HepG2 (cell line): ENCODE results near the gene BACH1. TPM values are rescaled to one million over a fixed set of nuclear protein-coding genes. Genes with fewer than 3 reads are reported as not detected.

Experiments
- ATAC-seq: fragments of 200-7000 bp; cut with Tn5 transposase; 3 replicates; pipeline ENCODE4 v1.9.1; 2020; ENCODE audit warnings: mild to moderate bottlenecking, moderate library complexity
- BruUV-seq: library from RNA; stranded (reverse); fragments of 400-500 nt; replicated peaks from 2 replicates; lab custom pipeline; 2021; lab: Mats Ljungman, UMichigan
- CTCF ChIA-PET: fragments of 300-600 bp; formaldehyde crosslinking; extraction: SDS; loops from one replicate; lab custom pipeline; 2021; ENCODE audit warnings: low total read pairs, inconsistent platforms, low intra/inter-chr PET ratio; lab: Yijun Ruan, JAX
- POLR2A ChIA-PET: fragments of 350-600 bp; sonication (Branson Sonifier 250); formaldehyde crosslinking; loops from one replicate; lab custom pipeline; 2020; ENCODE audit warnings: antibody characterized with exemption, inconsistent platforms; lab: Yijun Ruan, JAX
- DNase-seq: peaks from one replicate; pipeline ENCODE4 v3.0.0-alpha.2; 2015; ENCODE audit warnings: low spot score
- FAIRE-seq: peaks from 3 replicates; lab custom pipeline; 2011; peaks lifted over from hg19 to GRCh38; lab: Jason Lieb, UNC
- H2AFZ ChIP-seq: one replicate; pipeline ENCODE4 v1.6.1; 2011; ENCODE audit warnings: low read length, inconsistent platforms
- H3K27ac ChIP-seq: fragments of 300-600 bp; 3 replicates; pipeline ENCODE4 v1.8.0; 2011; ENCODE audit warnings: mixed run types, mild to moderate bottlenecking, mixed read lengths, low read length, inconsistent platforms; ENCODE audit not compliant: insufficient read depth; ENCODE audit errors: extremely low read length
- H3K27me3 ChIP-seq, 2 experiments: fragments of 200-600 bp in 1 of 2; 2 replicates in 1 of 2; 3 replicates in 1 of 2; pipeline versions ENCODE4 v1.6.0 to v1.8.0; 2011; ENCODE audit warnings: low read length in 2 of 2, mild to moderate bottlenecking in 2 of 2, moderate library complexity in 2 of 2, inconsistent platforms in 1 of 2; ENCODE audit not compliant: insufficient read depth in 2 of 2, control insufficient read depth in 1 of 2
- H3K36me3 ChIP-seq, 2 experiments: fragments of 200-600 bp in 1 of 2; replicated peaks in 1 of 2; 2 replicates in 1 of 2; 3 replicates in 1 of 2; pipeline versions ENCODE4 v1.5.1 to v1.8.0; 2011; ENCODE audit warnings: low read length in 2 of 2, inconsistent platforms in 1 of 2; ENCODE audit not compliant: insufficient read depth in 2 of 2, control insufficient read depth in 1 of 2
- H3K4me1 ChIP-seq: 2 replicates; pipeline ENCODE4 v1.5.1; 2012; ENCODE audit warnings: low read length, inconsistent platforms; ENCODE audit not compliant: insufficient read depth
- H3K4me2 ChIP-seq: 2 replicates; pipeline ENCODE4 v1.6.0; 2011; ENCODE audit warnings: low read depth, low read length, inconsistent platforms
- H3K4me3 ChIP-seq, 3 experiments: fragments of 200-600 bp in 1 of 3; sonication (generic), shearing (Covaris generic) in 1 of 3; replicated peaks in 1 of 3; 2 replicates each; pipeline ENCODE4 v1.5.1; 2011 to 2016; ENCODE audit warnings: low read length in 3 of 3, inconsistent platforms in 2 of 3, low read depth in 2 of 3, mild to moderate bottlenecking in 2 of 3, control low read depth in 1 of 3, mixed read lengths in 1 of 3; ENCODE audit not compliant: insufficient read depth in 1 of 3
- H3K79me2 ChIP-seq: one replicate; pipeline ENCODE4 v1.6.1; 2011; ENCODE audit warnings: low read length, inconsistent platforms; ENCODE audit not compliant: insufficient read depth
- H3K9ac ChIP-seq: 2 replicates; pipeline ENCODE4 v1.6.0; 2011; ENCODE audit warnings: mild to moderate bottlenecking, low read depth, low read length, inconsistent platforms; ENCODE audit not compliant: insufficient read depth
- H3K9me3 ChIP-seq: 2 replicates; pipeline ENCODE4 v1.5.1; 2012; ENCODE audit warnings: mild to moderate bottlenecking, low read length
- H4K20me1 ChIP-seq: 2 replicates; pipeline ENCODE4 v1.6.0; 2011; ENCODE audit warnings: inconsistent platforms, mild to moderate bottlenecking, low read length, moderate library complexity; ENCODE audit not compliant: insufficient read depth
- EED ChIP-seq: sonication (generic); formaldehyde crosslinking; IDR thresholded peaks from 2 replicates; pipeline ENCODE4 v1.5.0; 2020; ENCODE audit warnings: mild to moderate bottlenecking, missing genetic modification reagents
- EZH2 ChIP-seq: conservative IDR thresholded peaks from 2 replicates; pipeline ENCODE4 v1.6.1; 2012; ENCODE audit warnings: mild to moderate bottlenecking, low read depth, low read length, moderate library complexity
- GRHL1 ChIP-seq: sonication (generic); formaldehyde crosslinking; conservative IDR thresholded peaks from 2 replicates; pipeline ENCODE4 v1.8.0; 2022; ENCODE audit warnings: missing genetic modification reagents
- IKZF1 ChIP-seq: fragments of 450-650 bp; IDR thresholded peaks from 2 replicates; pipeline ENCODE4 v1.7.1; 2016
- KAT2B ChIP-seq: fragments of 150-350 bp; IDR thresholded peaks from 2 replicates; pipeline ENCODE4 v1.6.1; 2014; ENCODE audit warnings: low read depth, low read length, borderline replicate concordance
- MEF2D ChIP-seq: sonication (generic); formaldehyde crosslinking; IDR thresholded peaks from 2 replicates; pipeline ENCODE4 v1.5.1; 2020; ENCODE audit warnings: mild to moderate bottlenecking, missing genetic modification reagents
- MXD4 ChIP-seq: IDR thresholded peaks from 2 replicates; pipeline ENCODE4 v1.6.1; 2016; ENCODE audit warnings: mild to moderate bottlenecking, missing biosample characterization, missing genetic modification reagents
- MYC ChIP-seq: sonication (generic); formaldehyde crosslinking; IDR thresholded peaks from 2 replicates; pipeline ENCODE4 v1.9.0; 2021; ENCODE audit warnings: missing genetic modification reagents, borderline replicate concordance
- NFKBIZ ChIP-seq: IDR thresholded peaks from 2 replicates; pipeline ENCODE4 v1.6.1; 2018; ENCODE audit warnings: missing genetic modification reagents, missing compliant biosample characterization
- RARA ChIP-seq: IDR thresholded peaks from 2 replicates; pipeline ENCODE4 v1.6.1; 2016; ENCODE audit warnings: missing genetic modification reagents, missing compliant biosample characterization
- YY1 ChIP-seq: IDR thresholded peaks from 2 replicates; pipeline ENCODE4 v1.6.1; 2011; ENCODE audit warnings: low read length, low read depth, moderate library complexity, mild to moderate bottlenecking; ENCODE audit not compliant: insufficient read depth, insufficient replicate concordance
- WGBS: methylation state at CpG from one replicate; pipeline ENCODE4 v1.1.6; 2017; ENCODE audit warnings: low lambda C conversion rate; 5-methylcytosine and 5-hydroxymethylcytosine counted together
- in situ Hi-C: cut with HindIII; loops from 2 replicates; pipeline ENCODE4 v1.10.0; 2017; ENCODE audit warnings: low pct_unique_long_range_greater_than_20kb; ENCODE audit not compliant: extremely low pct_ligation_motif_present
- intact Hi-C: fragments of 100-400 bp; cut with micrococcal nuclease; formaldehyde crosslinking; loops from one replicate; pipeline ENCODE4 v1.10.0; 2022; ENCODE audit not compliant: unreplicated experiment
- polyA plus RNA-seq, 8 experiments: library from polyadenylated mRNA; depleted of rRNA in 3 of 8; stranded (reverse) in 7 of 8; unstranded in 1 of 8; fragments of >200 nt; fragmentation: Illumina TruSeq in 4 of 8; extraction: Trizol in 4 of 8; gene quantifications; 2 replicates each; pipeline versions ENCODE4 v1.2.1 to v1.2.3, GENCODE V29; 2011 to 2016; ENCODE audit warnings: low read depth in 4 of 8, missing spikeins in 1 of 8, mixed read lengths in 1 of 8; ENCODE audit not compliant: insufficient read depth in 1 of 8
- total RNA-seq, 5 experiments: library from RNA; depleted of rRNA; stranded (reverse); fragments of >200 nt; fragmentation: Illumina TruSeq; extraction: Trizol; gene quantifications; 2 replicates each; pipeline ENCODE4 v1.2.3, GENCODE V29; 2016; ENCODE audit warnings: low read depth in 1 of 5
- TF ChIP-seq, protein P1 (sequence below): IDR thresholded peaks from 2 replicates; pipeline ENCODE4 v1.6.1; 2016; ENCODE audit warnings: low read depth, control low read depth
- TF ChIP-seq, protein P2 (sequence below): sonication (generic); formaldehyde crosslinking; IDR thresholded peaks from 2 replicates; pipeline ENCODE4 v1.4.0; 2020; ENCODE audit warnings: missing genetic modification reagents; ENCODE audit errors: not compliant biosample characterization
- TF ChIP-seq, protein P3 (sequence below): sonication (generic); formaldehyde crosslinking; IDR thresholded peaks from 2 replicates; pipeline ENCODE4 v1.4.0; 2020; ENCODE audit warnings: missing genetic modification reagents, borderline replicate concordance

Gene BACH1
- total and polyA plus RNA-seq, 2 of the 13 experiments (the other 11 are each of a cell fraction or from before 2014, with no cell fraction given) = 16.5 to 51.7 TPM

GRCh38 chr21:29313662-29314408 is 15.1 kb downstream of the BACH1 start (continued):
- TF ChIP-seq, protein P1, sequence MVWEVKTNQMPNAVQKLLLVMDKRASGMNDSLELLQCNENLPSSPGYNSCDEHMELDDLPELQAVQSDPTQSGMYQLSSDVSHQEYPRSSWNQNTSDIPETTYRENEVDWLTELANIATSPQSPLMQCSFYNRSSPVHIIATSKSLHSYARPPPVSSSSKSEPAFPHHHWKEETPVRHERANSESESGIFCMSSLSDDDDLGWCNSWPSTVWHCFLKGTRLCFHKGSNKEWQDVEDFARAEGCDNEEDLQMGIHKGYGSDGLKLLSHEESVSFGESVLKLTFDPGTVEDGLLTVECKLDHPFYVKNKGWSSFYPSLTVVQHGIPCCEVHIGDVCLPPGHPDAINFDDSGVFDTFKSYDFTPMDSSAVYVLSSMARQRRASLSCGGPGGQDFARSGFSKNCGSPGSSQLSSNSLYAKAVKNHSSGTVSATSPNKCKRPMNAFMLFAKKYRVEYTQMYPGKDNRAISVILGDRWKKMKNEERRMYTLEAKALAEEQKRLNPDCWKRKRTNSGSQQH (CRISPR knock-in tag) = no peak

- Histone ChIP-seq H2AFZ (no peak overlapping the region), H3K9me3 (peaks cover 4% of the 10 kb centered on the region; the same call in 1 of the 2 replicates), H3K4me3 (no peak overlapping the region), H3K4me2 (no peak overlapping the region), H3K27ac (no peak overlapping the region), H4K20me1 (peaks cover 65% of the 10 kb centered on the region), H3K4me1 (peaks cover 40% of the 10 kb centered on the region), H3K9ac (no peak overlapping the region), H3K27me3 (no peaks in the 10 kb centered on the region), H3K79me2 (peaks cover 99% of the 10 kb centered on the region), H3K36me3 (peaks cover 0 to 6% of the 10 kb centered on the region in 2 experiments; a peak in 1 of 5 replicates)
- ChIA-PET CTCF (no interaction called here), POLR2A (no interaction called here)
- BruUV-seq = no TSS peak
- intact Hi-C loops (no loop called here), in situ Hi-C loops (no loop called here)
- FAIRE-seq = no peak
- DNase-seq = no peak
- no peak for TF ChIP-seq MXD4 (CRISPR knock-in tag)
- no peak for TF ChIP-seq KAT2B
- TF ChIP-seq, protein P2, sequence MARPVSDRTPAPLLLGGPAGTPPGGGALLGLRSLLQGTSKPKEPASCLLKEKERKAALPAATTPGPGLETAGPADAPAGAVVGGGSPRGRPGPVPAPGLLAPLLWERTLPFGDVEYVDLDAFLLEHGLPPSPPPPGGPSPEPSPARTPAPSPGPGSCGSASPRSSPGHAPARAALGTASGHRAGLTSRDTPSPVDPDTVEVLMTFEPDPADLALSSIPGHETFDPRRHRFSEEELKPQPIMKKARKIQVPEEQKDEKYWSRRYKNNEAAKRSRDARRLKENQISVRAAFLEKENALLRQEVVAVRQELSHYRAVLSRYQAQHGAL (CRISPR knock-in tag) = no peak
- no peak for TF ChIP-seq GRHL1 (CRISPR knock-in tag)
- TF ChIP-seq RARA (CRISPR knock-in tag) = no peak
- no peak for TF ChIP-seq YY1
- no peak for TF ChIP-seq EED (CRISPR knock-in tag)
- no peak for TF ChIP-seq MYC
- no peak for TF ChIP-seq IKZF1
- no peak for TF ChIP-seq NFKBIZ
- TF ChIP-seq MEF2D (CRISPR knock-in tag) = no peak
- TF ChIP-seq EZH2 = no peak
- TF ChIP-seq, protein P3, sequence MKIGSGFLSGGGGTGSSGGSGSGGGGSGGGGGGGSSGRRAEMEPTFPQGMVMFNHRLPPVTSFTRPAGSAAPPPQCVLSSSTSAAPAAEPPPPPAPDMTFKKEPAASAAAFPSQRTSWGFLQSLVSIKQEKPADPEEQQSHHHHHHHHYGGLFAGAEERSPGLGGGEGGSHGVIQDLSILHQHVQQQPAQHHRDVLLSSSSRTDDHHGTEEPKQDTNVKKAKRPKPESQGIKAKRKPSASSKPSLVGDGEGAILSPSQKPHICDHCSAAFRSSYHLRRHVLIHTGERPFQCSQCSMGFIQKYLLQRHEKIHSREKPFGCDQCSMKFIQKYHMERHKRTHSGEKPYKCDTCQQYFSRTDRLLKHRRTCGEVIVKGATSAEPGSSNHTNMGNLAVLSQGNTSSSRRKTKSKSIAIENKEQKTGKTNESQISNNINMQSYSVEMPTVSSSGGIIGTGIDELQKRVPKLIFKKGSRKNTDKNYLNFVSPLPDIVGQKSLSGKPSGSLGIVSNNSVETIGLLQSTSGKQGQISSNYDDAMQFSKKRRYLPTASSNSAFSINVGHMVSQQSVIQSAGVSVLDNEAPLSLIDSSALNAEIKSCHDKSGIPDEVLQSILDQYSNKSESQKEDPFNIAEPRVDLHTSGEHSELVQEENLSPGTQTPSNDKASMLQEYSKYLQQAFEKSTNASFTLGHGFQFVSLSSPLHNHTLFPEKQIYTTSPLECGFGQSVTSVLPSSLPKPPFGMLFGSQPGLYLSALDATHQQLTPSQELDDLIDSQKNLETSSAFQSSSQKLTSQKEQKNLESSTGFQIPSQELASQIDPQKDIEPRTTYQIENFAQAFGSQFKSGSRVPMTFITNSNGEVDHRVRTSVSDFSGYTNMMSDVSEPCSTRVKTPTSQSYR = no peak
- ATAC-seq = no peak
- 88% methylated on average over 2 of the region's 2 CpGs for WGBS
Measured at GRCh38 chr21:29315131-29315749, 16.5 kb downstream of the BACH1 start.
